NCI-H1930 (cell line): ENCODE measurements around the gene SKA3.
"Not testable (repeated sequence)": the region's sequence is repeated elsewhere in the genome, so short reads cannot be mapped to it uniquely, and the experiment has no call there.

Experiments used
- DNase-seq, 2 experiments: peaks; one replicate each; lab custom pipeline; 2025; lab: John Stamatoyannopoulos, UW

The SKA3 gene

DNA sequence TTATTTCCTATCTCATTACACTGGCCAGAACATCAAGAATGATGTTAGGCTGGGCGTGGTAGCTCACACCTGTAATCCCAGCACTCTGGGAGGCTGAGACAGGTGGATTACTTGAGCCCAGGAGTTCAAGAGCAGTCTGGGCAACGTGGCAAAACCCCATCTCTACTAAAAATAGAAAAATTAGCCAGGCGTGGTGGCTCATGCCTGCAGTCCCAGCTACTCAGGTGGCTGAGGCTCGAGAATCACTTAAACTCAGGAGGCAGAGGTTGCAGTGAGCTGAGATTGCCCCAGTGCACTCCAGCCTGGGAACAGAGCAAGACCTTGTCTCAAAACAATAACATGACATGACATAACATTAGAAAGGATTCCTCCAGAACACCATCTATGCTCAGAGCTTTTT is 10.7 kb downstream of the SKA3 start:
- DNase-seq = not testable (repeated sequence)

GRCh38 chr13:21164631-21165030 is 11.7 kb downstream of the SKA3 start:
- DNase-seq = no peak

- no peak for DNase-seq
These were observed 24.0 kb downstream of the SKA3 start for GRCh38 chr13:21152251-21152899.

DNA sequence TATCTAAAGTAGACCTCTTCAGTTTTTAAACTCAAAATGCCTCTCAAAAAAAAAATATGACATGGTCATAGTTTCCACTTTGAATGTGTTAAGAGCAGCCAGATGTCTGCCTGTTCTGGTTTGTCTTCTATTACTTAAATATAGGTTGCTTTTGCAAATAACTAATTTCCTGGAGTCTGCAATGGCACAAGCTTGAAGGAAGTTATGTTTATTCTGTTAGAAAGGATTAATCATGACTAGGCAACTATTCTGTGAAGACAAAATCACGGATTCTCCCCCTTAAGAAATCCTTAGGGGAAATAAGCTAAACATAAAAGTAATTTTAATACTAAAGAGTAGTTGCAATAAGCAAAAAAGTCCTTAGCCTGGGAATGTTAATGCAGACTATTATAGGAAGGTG is 26.3 kb downstream of the SKA3 start:
- no peak for DNase-seq

DNA sequence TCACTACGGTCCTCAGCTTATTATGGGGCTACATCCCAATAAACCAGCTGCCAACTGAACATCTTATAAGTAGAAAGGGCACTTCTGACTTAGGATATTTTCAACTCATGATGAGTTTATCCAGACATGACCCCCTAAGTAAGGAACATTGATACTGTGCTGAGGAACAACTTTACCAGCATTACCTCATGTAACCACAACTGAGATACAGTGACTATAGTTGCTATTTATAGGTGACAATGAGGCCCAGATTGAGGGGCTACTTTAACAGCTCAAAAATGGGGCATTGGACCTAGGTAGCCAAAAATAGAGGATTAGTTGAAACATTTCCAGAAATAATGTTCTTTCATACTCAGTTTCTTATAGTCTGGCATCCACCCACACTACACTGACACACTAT is 26.8 kb downstream of the SKA3 start:
- no peak for DNase-seq

- no peak for DNase-seq
These were observed 27.6 kb downstream of the SKA3 start for GRCh38 chr13:21148557-21149258.

DNA sequence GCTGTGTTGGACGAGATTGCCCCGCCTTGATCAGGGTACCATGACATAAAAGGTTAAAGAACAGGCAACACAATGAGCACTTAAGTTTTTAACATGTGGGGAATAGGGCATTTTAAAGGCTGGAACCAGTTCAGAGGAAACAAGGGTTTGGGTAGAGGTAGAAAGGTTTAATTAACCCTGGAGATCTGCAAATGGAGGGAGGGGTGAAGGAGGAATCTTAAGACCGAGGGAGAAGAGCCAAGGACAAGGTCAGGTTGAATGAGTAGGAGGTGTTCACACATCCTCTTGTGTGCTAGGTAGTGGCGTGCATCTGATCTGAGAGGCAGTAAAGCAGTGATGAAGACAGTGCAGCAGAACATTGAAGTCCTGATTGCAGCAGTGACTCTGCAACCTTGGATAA is 28.5 kb downstream of the SKA3 start:
- no peak for DNase-seq

- no peak for DNase-seq
These were observed 33.6 kb downstream of the SKA3 start for GRCh38 chr13:21142766-21143165.

DNA sequence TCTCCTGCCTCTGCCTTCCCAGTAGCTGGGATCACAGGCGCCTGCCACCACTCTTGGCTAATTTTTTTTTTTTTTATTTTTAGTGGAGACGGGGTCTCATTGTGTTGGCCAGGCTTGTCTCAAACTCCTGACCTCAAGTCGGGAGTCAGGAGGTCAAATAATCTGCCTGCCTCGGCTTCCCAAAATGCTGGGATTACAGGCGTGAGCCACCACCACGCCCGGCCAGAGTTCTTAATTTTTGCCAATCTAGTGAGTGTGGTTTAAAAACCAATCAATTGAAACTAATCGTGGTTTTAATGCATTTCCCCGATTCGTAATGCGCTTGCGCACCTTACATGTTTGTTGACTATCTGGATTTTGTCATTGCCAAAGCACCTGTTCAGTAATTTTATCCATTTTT is 37.0 kb downstream of the SKA3 start:
- DNase-seq = no peak

DNA sequence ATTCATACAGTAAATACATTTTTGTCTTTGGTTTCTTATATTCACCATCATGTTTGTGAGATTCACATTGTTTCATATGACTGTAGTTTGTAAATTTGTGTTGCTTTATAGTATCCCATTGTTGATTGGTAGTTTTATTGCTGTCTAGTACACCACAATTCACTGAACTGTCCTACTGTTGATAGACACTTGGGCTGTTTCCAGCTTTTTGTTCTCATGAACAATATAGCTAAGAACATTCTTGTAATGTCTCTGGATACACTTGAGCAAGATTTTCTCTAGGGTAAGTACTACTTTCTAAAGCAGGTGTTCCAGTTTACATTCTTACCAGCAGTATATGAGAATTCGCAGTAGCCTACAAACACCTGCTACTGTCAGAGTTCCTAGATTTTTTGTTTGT is 37.8 kb downstream of the SKA3 start:
- DNase-seq = no peak

DNA sequence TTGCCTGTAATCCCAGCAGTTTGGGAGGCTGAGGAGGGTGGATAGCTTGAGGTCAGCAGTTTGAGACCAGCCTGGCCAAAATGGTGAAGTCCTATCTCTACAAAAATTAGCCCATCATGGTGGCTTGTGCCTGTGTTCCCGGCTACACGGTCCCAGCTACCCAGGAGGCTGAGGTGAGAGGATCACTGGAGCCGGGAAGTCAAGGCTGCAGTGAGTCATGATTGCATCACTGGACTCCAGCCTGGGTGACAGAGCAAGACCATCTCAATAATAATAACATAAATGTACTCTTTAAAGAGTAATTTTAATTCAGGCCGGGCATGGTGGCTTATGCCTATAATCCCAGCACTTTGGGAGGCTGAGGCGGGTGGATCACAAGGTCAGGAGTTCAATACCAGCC is 38.7 kb downstream of the SKA3 start:
- no peak for DNase-seq

GRCh38 chr13:21135833-21136232 is 40.5 kb downstream of the SKA3 start:
- DNase-seq = not testable (repeated sequence)

DNA sequence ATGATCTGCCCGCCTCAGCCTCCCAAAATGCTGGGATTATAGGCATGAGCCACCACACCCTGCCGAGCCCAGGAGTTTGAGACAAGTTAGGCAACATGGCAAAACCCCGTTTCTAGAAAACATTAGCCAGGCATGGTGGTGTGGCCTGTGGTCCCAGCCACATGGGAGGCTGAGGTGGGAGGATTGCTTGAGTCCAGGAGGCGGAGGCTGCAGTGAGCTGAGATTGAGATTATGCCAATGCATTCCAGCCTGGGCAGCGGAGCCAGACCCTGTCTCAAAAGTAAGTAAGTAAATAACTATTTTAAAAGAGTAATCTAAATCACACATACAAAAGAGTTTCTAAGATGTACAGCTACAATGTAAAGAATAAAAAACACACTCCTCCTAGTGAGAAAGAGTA is 41.9 kb downstream of the SKA3 start:
- no peak for DNase-seq

GRCh38 chr13:21133077-21133476 is 43.3 kb downstream of the SKA3 start:
- no peak for DNase-seq

- DNase-seq = no peak
These were observed 46.2 kb downstream of the SKA3 start for GRCh38 chr13:21130116-21130515.

DNA sequence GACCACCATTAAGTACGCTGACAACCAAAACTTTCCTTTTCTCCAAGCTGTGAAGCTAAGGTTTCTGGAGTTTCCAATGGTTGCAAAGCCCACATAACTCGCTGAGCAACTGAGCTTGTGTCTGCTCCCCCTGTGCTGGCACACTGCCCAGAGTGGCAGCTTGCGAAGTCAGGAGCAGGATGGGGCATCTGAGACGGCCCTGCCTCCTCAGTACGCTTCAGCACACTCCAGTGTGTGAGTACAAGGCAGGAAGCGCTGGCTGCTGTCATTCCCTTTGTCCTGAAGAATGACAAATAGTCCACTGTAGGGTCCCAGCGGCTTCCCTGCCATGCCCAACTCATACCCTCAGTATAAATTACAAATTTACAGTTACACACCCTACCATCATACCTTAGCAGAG is 51.5 kb downstream of the SKA3 start:
- no peak for DNase-seq

DNA sequence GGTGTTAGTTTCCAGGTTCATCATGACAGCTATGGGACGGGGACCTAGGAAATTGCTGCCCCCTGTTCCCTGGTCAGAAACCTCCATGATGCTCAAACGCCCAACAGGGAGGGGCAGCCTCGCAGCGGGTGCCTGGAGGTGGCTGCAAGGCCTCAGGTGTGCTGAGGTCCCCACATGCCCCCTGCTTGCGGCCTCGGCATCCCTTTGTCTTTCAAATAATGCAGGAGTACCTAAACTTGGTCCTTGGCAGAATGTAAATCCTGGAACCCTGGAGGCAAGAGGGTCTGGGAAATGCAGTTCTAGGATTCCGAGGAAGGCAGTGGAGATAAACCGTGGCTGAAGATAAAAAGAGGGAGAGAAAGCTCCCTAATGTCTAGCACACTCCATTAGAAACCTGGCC is 52.4 kb downstream of the SKA3 start:
- DNase-seq = no peak

- DNase-seq = no peak
These were observed 54.7 kb downstream of the SKA3 start for GRCh38 chr13:21121616-21122015.

- no peak for DNase-seq
These were observed 56.2 kb downstream of the SKA3 start for GRCh38 chr13:21120191-21120590.

DNA sequence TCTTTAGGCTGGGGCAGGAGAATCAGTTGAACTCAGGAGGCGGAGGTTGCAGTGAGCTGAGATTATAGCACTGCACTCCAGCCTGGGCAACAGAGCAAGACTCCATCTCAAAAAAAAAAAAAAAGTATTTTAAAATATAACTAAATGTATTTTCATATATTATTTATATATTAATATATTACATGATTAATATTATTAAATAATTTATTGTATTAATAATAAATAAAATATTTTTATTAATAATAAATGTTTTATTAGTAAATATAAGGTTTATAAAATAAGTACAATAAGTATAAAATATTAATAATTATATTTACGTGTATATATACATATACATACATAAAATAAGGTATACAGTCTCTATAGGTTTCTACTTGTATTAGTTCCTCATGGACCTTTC is 56.8 kb downstream of the SKA3 start:
- no peak for DNase-seq

DNA sequence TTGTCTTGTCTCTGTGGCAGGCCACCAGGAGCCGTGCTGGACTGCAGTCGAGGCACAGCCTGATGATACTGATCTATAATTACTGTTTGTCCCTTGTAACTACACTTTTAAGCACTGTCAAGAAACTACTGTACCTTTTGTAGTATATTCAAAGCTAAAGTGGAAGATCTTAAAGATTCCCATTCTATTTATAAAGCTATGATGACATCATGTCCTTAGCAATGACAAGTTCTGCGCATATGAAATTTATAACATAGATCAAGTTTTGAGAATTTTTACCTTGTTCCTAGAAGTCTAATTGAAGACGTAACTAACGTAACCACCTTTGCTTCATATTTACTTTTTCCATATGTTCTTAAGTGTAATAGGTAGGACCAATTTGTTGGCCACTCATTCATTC is 58.2 kb downstream of the SKA3 start:
- DNase-seq = no peak

DNA sequence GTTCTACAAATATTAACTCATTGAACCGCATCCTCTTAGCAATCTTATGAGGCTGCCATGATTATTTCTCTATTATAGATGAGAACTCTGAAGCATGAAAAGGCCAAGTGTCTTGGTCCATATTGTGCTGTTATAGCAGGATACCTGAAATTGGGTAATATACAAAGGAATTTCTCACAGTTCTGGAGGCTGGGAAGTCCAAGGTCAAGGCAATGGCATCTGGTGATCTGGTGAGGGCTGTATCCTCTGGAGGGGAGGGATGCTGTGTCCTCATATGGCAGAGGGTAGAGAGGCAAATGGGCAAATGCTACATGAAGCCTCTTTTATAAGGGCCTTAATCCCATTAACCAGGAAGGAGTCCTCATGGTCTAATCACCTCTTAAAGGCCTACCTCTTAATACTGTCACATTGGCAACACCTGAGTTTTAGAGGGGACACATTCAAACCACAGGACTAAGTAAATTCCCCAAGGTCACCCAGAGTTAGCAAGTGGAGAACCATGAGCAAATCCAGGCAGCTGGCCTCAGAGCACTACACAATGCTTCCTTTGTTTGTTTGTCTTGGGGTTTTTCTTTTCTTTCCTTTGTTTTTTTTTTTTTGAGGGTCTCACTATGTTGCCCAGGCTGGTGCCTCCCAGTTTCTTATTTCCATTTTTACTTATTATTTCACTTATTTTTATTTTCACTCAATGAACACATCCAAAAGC is 59.1 kb downstream of the SKA3 start:
- DNase-seq = no peak

DNA sequence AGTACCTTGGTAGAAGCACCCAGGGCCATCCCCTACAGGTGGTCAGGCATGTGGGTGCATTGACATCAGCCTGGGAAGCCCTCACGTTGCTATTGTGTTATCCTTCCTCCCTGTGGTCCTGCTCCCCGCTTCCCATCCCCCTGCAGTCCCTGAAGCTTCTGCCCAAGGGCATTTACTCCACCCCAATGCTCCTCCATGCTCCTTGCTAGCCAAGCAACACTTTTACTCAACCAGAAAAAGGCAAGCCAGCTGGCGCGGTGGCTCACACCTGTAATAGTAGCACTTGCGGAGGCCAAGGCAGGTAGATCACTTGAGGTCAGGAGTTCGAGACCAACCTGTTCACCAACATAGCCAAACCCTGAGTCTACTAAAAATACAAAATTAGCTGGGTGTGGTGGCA is 60.2 kb downstream of the SKA3 start:
- no peak for DNase-seq
